ENCODE measurements around the gene ABCB9.

- no peak for TF ChIP-seq EZH2 (IDR thresholded peaks at IDR 0.05; ENCODE audit: insufficient read depth, low read length)
- TF ChIP-seq, protein P1, sequence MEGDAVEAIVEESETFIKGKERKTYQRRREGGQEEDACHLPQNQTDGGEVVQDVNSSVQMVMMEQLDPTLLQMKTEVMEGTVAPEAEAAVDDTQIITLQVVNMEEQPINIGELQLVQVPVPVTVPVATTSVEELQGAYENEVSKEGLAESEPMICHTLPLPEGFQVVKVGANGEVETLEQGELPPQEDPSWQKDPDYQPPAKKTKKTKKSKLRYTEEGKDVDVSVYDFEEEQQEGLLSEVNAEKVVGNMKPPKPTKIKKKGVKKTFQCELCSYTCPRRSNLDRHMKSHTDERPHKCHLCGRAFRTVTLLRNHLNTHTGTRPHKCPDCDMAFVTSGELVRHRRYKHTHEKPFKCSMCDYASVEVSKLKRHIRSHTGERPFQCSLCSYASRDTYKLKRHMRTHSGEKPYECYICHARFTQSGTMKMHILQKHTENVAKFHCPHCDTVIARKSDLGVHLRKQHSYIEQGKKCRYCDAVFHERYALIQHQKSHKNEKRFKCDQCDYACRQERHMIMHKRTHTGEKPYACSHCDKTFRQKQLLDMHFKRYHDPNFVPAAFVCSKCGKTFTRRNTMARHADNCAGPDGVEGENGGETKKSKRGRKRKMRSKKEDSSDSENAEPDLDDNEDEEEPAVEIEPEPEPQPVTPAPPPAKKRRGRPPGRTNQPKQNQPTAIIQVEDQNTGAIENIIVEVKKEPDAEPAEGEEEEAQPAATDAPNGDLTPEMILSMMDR (IDR thresholded peaks at IDR 0.05; ENCODE audit: insufficient read depth, low read depth, low read length), result no peak
These were observed 7.9 kb downstream of the ABCB9 start for GRCh38 chr12:122958198-122958888.
